Caco-2 (cell line): ENCODE results near the gene COA5. TPM values are rescaled to one million over a fixed set of nuclear protein-coding genes. Genes with fewer than 3 reads are reported as not detected.

Source experiments
- BruUV-seq: library from RNA; stranded (reverse); fragments of 400-500 nt; replicated peaks from 2 replicates; lab custom pipeline; 2021; lab: Mats Ljungman, UMichigan
- CTCF ChIA-PET: fragments of 300-600 bp; sonication (Branson Sonifier 250); formaldehyde crosslinking; loops from one replicate; lab custom pipeline; 2022; ENCODE audit warnings: antibody characterized with exemption; lab: Charles Lee
- POLR2A ChIA-PET: fragments of 300-600 bp; sonication (Branson Sonifier 250); formaldehyde crosslinking; loops from one replicate; lab custom pipeline; 2022; ENCODE audit warnings: antibody characterized with exemption; lab: Charles Lee
- DNase-seq, 2 experiments: peaks; one replicate each; pipeline versions ENCODE4 v3.0.0 to v3.0.0-alpha.2; 2020 to 2022
- H3K27me3 ChIP-seq: replicated peaks from 2 replicates; pipeline ENCODE4 v1.6.0; 2011; ENCODE audit warnings: low read length; ENCODE audit not compliant: control insufficient read depth, insufficient read depth
- H3K36me3 ChIP-seq: 2 replicates; pipeline ENCODE4 v1.5.1; 2011; ENCODE audit warnings: low read length; ENCODE audit not compliant: control insufficient read depth, insufficient read depth
- H3K4me1 ChIP-seq: fragments of 250-450 bp; sonication (Bioruptor Pico); 2 replicates; pipeline ENCODE4 v1.5.1; 2020; ENCODE audit warnings: mild to moderate bottlenecking
- H3K4me3 ChIP-seq: 2 replicates; pipeline ENCODE4 v1.5.1; 2011; ENCODE audit warnings: low read depth, mild to moderate bottlenecking, control low read depth, low read length
- H3K9me3 ChIP-seq: fragments of 250-450 bp; sonication (Bioruptor Pico); 2 replicates; pipeline ENCODE4 v1.5.1; 2020; ENCODE audit warnings: mild to moderate bottlenecking, moderate library complexity
- H3K27ac Mint-ChIP-seq: one replicate; pipeline ENCODE4 v1.8.0; 2022; ENCODE audit warnings: mixed read lengths; ENCODE audit not compliant: unreplicated experiment
- H3K27me3 Mint-ChIP-seq: one replicate; pipeline ENCODE4 v1.8.0; 2022; ENCODE audit warnings: mixed read lengths; ENCODE audit not compliant: insufficient read depth, unreplicated experiment
- H3K36me3 Mint-ChIP-seq: one replicate; pipeline ENCODE4 v1.8.0; 2022; ENCODE audit warnings: mild to moderate bottlenecking, mixed read lengths; ENCODE audit not compliant: insufficient read depth, unreplicated experiment
- H3K4me1 Mint-ChIP-seq: one replicate; pipeline ENCODE4 v1.8.0; 2022; ENCODE audit warnings: low read depth, mixed read lengths; ENCODE audit not compliant: unreplicated experiment
- H3K4me3 Mint-ChIP-seq: one replicate; pipeline ENCODE4 v1.8.0; 2022; ENCODE audit warnings: mild to moderate bottlenecking, moderate library complexity, mixed read lengths; ENCODE audit not compliant: unreplicated experiment
- H3K9me3 Mint-ChIP-seq: one replicate; pipeline ENCODE4 v1.8.0; 2022; ENCODE audit warnings: mixed read lengths; ENCODE audit not compliant: unreplicated experiment
- CTCF ChIP-seq, 2 experiments: fragments of 200-600 bp in 1 of 2; IDR thresholded peaks; 1 replicate in 1 of 2; 2 replicates in 1 of 2; pipeline versions ENCODE4 v1.5.1 to v1.8.0; 2011 to 2022; ENCODE audit warnings: antibody characterized with exemption in 1 of 2, control low read depth in 1 of 2, inconsistent platforms in 1 of 2, low read depth in 1 of 2, low read length in 1 of 2, mild to moderate bottlenecking in 1 of 2, moderate library complexity in 1 of 2; ENCODE audit not compliant: insufficient read depth in 1 of 2, severe bottlenecking in 1 of 2, unreplicated experiment in 1 of 2
- intact Hi-C: fragments of 100-400 bp; cut with micrococcal nuclease; formaldehyde crosslinking; loops from one replicate; pipeline ENCODE4 v1.10.0; 2022; ENCODE audit not compliant: unreplicated experiment
- total RNA-seq: library from RNA; stranded (reverse); gene quantifications from 2 replicates; pipeline ENCODE4 v1.2.3, GENCODE V29; 2022

COA5 gene
- total RNA-seq, 1 experiment from 2014 or later: 35.7 TPM

- no peak for DNase-seq
- intact Hi-C loops: no loop called here
- Histone ChIP-seq H3K36me3 (no peaks in the 10 kb centered on the region; the same call in 1 of the 2 replicates), H3K9me3 (no peaks in the 10 kb centered on the region), H3K4me3 (no peak overlapping the region), H3K27me3 (no peaks in the 10 kb centered on the region), H3K4me1 (no peaks in the 10 kb centered on the region)
- peaks cover 5% of the 10 kb centered on the region for H3K36me3 Mint-ChIP-seq
- H3K27me3 Mint-ChIP-seq: no peaks in the 10 kb centered on the region
- TF ChIP-seq CTCF (IDR thresholded peaks at IDR 0.05; ENCODE audit: insufficient read depth in 1 of 2, low read depth in 1 of 2, low read length in 1 of 2, severe bottlenecking in 1 of 2, unreplicated experiment in 1 of 2): no peak
- H3K27ac Mint-ChIP-seq: no peak overlapping the region
- no peaks in the 10 kb centered on the region for H3K9me3 Mint-ChIP-seq
- no peaks in the 10 kb centered on the region for H3K4me1 Mint-ChIP-seq
- POLR2A ChIA-PET: no interaction called here
- BruUV-seq: no TSS peak
- CTCF ChIA-PET: no interaction called here
- H3K4me3 Mint-ChIP-seq: no peak overlapping the region
These were observed 44.9 kb downstream of the COA5 start for GRCh38 chr2:98563394-98563793.

DNA sequence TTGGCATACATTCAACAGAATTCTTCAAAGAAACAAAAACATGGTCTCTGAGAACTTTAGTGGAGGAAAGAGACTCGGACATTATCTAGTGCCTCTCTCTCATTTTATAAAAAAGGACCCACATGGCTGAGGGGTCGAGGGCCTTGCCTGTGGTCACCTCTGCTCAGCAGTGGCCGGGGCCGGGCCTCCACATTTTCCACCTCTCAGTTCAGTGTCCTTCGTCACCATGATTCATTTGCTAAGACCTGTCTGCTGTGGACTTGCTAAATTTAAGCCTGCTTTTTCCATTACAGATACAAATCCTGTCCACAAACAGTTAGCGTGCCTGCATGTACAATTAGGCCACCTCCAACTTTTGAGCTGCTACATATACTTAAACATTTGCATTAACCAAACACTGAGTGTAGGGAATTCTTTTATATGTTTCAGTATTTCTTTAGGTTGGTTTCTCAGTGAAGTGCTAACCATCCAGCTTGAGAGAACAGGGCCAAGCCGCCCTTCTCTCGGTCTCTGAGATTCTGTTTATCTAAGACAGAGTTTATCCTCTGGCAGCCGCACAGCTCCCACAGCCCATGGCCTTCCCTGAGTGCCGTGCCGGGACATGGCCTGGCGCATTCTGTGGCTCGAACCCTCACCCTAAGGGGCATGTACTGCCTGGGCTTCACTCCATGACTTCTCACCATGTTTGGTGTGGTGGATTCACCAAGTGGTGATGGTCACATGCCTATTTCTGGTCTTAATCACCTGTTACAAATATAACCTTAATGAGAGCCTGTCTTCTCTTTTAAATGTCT, 46.2 kb downstream of the COA5 start:
- Histone ChIP-seq H3K9me3 (no peaks in the 10 kb centered on the region), H3K4me1 (no peaks in the 10 kb centered on the region), H3K4me3 (no peak overlapping the region), H3K27me3 (no peaks in the 10 kb centered on the region), H3K36me3 (no peaks in the 10 kb centered on the region; the same call in 1 of the 2 replicates)
- no TSS peak for BruUV-seq
- DNase-seq: no peak
- H3K4me1 Mint-ChIP-seq: no peaks in the 10 kb centered on the region
- H3K4me3 Mint-ChIP-seq: no peak overlapping the region
- H3K36me3 Mint-ChIP-seq: peaks cover 5% of the 10 kb centered on the region
- intact Hi-C loops: no loop called here
- H3K27ac Mint-ChIP-seq: no peak overlapping the region
- TF ChIP-seq CTCF (IDR thresholded peaks at IDR 0.05; ENCODE audit: insufficient read depth in 1 of 2, low read depth in 1 of 2, low read length in 1 of 2, severe bottlenecking in 1 of 2, unreplicated experiment in 1 of 2): no peak
- ChIA-PET CTCF (no interaction called here), POLR2A (no interaction called here)
- no peaks in the 10 kb centered on the region for H3K9me3 Mint-ChIP-seq
- no peaks in the 10 kb centered on the region for H3K27me3 Mint-ChIP-seq

DNA sequence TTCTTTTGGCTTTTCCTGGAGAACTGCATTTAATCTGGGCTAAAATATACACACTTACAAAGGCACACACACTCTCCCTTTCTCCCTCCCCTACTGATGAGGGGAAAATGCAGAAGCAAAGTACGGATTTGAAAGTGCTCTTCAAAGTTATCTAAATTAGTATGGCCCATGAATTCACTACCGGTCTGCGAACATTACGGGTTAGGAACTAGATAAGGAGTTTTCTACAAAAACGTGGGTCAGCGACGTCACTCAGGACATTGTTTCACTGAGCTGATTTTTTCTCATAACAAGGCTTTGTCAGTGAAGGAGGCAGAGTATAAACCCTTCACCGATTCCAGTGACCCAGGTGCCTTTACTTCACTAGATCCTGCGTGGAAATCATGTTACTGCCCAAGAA, 47.3 kb downstream of the COA5 start:
- Mint-ChIP-seq H3K9me3 (no peaks in the 10 kb centered on the region), H3K27ac (no peak overlapping the region), H3K4me3 (no peak overlapping the region), H3K4me1 (no peaks in the 10 kb centered on the region), H3K36me3 (peaks cover 5% of the 10 kb centered on the region), H3K27me3 (no peaks in the 10 kb centered on the region)
- DNase-seq: no peak
- H3K27me3 ChIP-seq: no peaks in the 10 kb centered on the region
- H3K36me3 ChIP-seq: no peaks in the 10 kb centered on the region; the same call in 1 of the 2 replicates
- no peak for TF ChIP-seq CTCF (IDR thresholded peaks at IDR 0.05; ENCODE audit: insufficient read depth in 1 of 2, low read depth in 1 of 2, low read length in 1 of 2, severe bottlenecking in 1 of 2, unreplicated experiment in 1 of 2)
- BruUV-seq: no TSS peak
- intact Hi-C loops: no loop called here
- POLR2A ChIA-PET: no interaction called here
- CTCF ChIA-PET: no interaction called here
- no peaks in the 10 kb centered on the region for H3K9me3 ChIP-seq
- H3K4me1 ChIP-seq: no peaks in the 10 kb centered on the region
- no peak overlapping the region for H3K4me3 ChIP-seq
